ENCODE data around the gene ZNF70.

The ZNF70 gene

GRCh38 chr22:23715806-23716375 is 35.0 kb downstream of the ZNF70 start:
- peak; percentile 52 for DNase-seq

GRCh38 chr22:23714596-23715578 is 36.0 kb downstream of the ZNF70 start:
- DNase-seq: peak; percentile 40

GRCh38 chr22:23713696-23714595 is 37.0 kb downstream of the ZNF70 start:
- no peak for DNase-seq

- DNase-seq: no peak
Observed at GRCh38 chr22:23712256-23712655, 38.7 kb downstream of the ZNF70 start.

GRCh38 chr22:23709107-23709506 is 41.8 kb downstream of the ZNF70 start:
- no peak for DNase-seq

GRCh38 chr22:23708270-23708669 is 42.6 kb downstream of the ZNF70 start:
- no peak for DNase-seq

GRCh38 chr22:23705358-23705757 is 45.6 kb downstream of the ZNF70 start:
- no peak for DNase-seq

- DNase-seq: no peak
Observed at GRCh38 chr22:23704829-23705228, 46.1 kb downstream of the ZNF70 start.

GRCh38 chr22:23704062-23704461 is 46.9 kb downstream of the ZNF70 start:
- DNase-seq: peak; percentile 25

- DNase-seq: no peak
Observed at GRCh38 chr22:23700706-23701105, 50.2 kb downstream of the ZNF70 start.

GRCh38 chr22:23698673-23699235 is 52.2 kb downstream of the ZNF70 start:
- DNase-seq: no peak

- DNase-seq: peak; percentile 22
Observed at GRCh38 chr22:23698094-23698493, 52.8 kb downstream of the ZNF70 start.

GRCh38 chr22:23697031-23697970 is 53.6 kb downstream of the ZNF70 start:
- DNase-seq: no peak

GRCh38 chr22:23696326-23696851 is 54.5 kb downstream of the ZNF70 start:
- peak; percentile 75 for DNase-seq

- DNase-seq: no peak
Observed at GRCh38 chr22:23695571-23696325, 55.2 kb downstream of the ZNF70 start.

GRCh38 chr22:23695141-23695540 is 55.8 kb downstream of the ZNF70 start:
- DNase-seq: no peak

GRCh38 chr22:23693979-23694680 is 56.8 kb downstream of the ZNF70 start:
- DNase-seq: no peak

- peak; percentile 30 for DNase-seq
Observed at GRCh38 chr22:23692598-23693291, 58.2 kb downstream of the ZNF70 start.

GRCh38 chr22:23691748-23692423 is 59.0 kb downstream of the ZNF70 start:
- DNase-seq: no peak
